Activated CD4-positive, alpha-beta memory T cell treated with anti-CD3 and anti-CD28 coated beads for 36 hours (primary cell): ENCODE measurements around the gene CA5A. TPM values are rescaled to one million over a fixed set of nuclear protein-coding genes. Genes with fewer than 3 reads are reported as not detected.
"Not testable (repeated sequence)": the region's sequence is repeated elsewhere in the genome, so short reads cannot be mapped to it uniquely, and the experiment has no call there.

ENCODE experiments used
- CTCF ChIA-PET: fragments of 350-600 bp; sonication (Branson Sonifier 250); formaldehyde crosslinking; loops from one replicate; lab custom pipeline; 2021; ENCODE audit warnings: antibody characterized with exemption, inconsistent platforms; lab: Charles Lee
- POLR2A ChIA-PET: fragments of 350-600 bp; sonication (Branson Sonifier 250); formaldehyde crosslinking; loops from one replicate; lab custom pipeline; 2021; ENCODE audit warnings: antibody characterized with exemption; lab: Charles Lee
- DNase-seq: peaks from one replicate; pipeline ENCODE4 v3.0.0-alpha.2; 2020
- H3K27ac Mint-ChIP-seq: one replicate; pipeline ENCODE4 v1.8.0; 2021; ENCODE audit warnings: mixed read lengths
- H3K27me3 Mint-ChIP-seq: one replicate; pipeline ENCODE4 v1.8.0; 2021; ENCODE audit warnings: mixed read lengths
- H3K36me3 Mint-ChIP-seq: one replicate; pipeline ENCODE4 v1.8.0; 2021; ENCODE audit warnings: mixed read lengths
- H3K4me1 Mint-ChIP-seq: one replicate; pipeline ENCODE4 v1.8.0; 2021; ENCODE audit warnings: low read depth, mixed read lengths
- H3K4me3 Mint-ChIP-seq: one replicate; pipeline ENCODE4 v1.8.0; 2021; ENCODE audit warnings: mild to moderate bottlenecking, mixed read lengths
- H3K9me3 Mint-ChIP-seq: one replicate; pipeline ENCODE4 v1.8.0; 2021; ENCODE audit warnings: mixed read lengths
- intact Hi-C: fragments of 100-400 bp; cut with micrococcal nuclease; formaldehyde crosslinking; loops from one replicate; pipeline ENCODE4 v1.15.1; 2023
- total RNA-seq, 2 experiments: library from RNA; stranded (reverse); gene quantifications; one replicate each; pipeline ENCODE4 v1.2.3, GENCODE V29; 2021

The CA5A gene
- total RNA-seq, 2 experiments from 2014 or later, result not detected

GRCh38 chr16:87881324-87882200, 54.8 kb downstream of the CA5A start:
- no peaks in the 10 kb centered on the region for H3K36me3 Mint-ChIP-seq
- intact Hi-C loops, result no loop called here
- DNase-seq, result no peak
- H3K9me3 Mint-ChIP-seq, result peaks cover 8% of the 10 kb centered on the region
- H3K4me1 Mint-ChIP-seq, result peaks cover 14% of the 10 kb centered on the region
- no peak overlapping the region for H3K4me3 Mint-ChIP-seq
- no peak overlapping the region for H3K27ac Mint-ChIP-seq
- POLR2A ChIA-PET, result no interaction called here
- CTCF ChIA-PET, result no interaction called here
- peaks cover 2% of the 10 kb centered on the region for H3K27me3 Mint-ChIP-seq

DNA sequence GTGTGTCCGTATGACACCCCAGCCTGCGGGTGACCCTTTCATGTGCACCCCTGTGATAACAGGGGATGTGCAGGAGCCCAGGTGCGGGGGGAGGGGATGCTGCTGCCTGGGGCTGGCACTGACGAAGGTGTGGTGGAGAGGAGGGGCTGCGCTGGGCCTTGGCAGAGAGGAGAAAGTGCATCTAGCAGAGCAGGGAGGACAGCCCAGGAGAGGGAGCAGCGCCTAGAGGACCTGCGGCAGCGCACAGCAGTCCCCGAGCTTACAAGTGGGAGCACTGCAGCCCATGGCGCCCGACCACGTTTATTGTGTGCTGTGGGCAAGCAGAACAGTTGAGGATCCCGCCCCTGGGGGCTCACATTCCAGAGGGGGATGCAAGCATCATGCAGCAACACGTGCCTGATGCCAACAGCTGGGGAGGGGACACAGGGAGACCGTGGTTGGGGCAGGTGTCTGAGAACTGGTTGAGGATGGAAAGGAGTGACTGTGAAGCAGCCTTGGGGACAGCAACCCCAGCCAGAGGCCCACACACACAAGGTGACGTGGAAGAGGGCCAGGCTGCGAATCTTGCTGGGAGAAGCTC, 56.1 kb downstream of the CA5A start:
- intact Hi-C loops, result no loop called here
- Mint-ChIP-seq H3K9me3 (peaks cover 8% of the 10 kb centered on the region), H3K4me1 (peaks cover 27% of the 10 kb centered on the region), H3K4me3 (no peak overlapping the region), H3K27ac (no peak overlapping the region), H3K36me3 (peaks cover under 1% of the 10 kb centered on the region), H3K27me3 (peaks cover 2% of the 10 kb centered on the region)
- ChIA-PET CTCF (interaction anchor here (1.0 to 1.4 kb wide), 2 partner anchors 26 to 30 kb away, joined by 3 read pairs; no protein-coding TSS in a partner anchor), POLR2A (no interaction called here)
- DNase-seq, result no peak

- H3K27ac Mint-ChIP-seq, POLR2A ChIA-PET, H3K36me3 Mint-ChIP-seq, H3K9me3 Mint-ChIP-seq, H3K27me3 Mint-ChIP-seq, DNase-seq, H3K4me3 Mint-ChIP-seq: not testable (repeated sequence)
- intact Hi-C loops, result loop anchor here (10.0 kb wide), 3 partner anchors 385 to 575 kb away; partner anchors contain the start of genes FBXO31, ZCCHC14 and ZFPM1
- H3K4me1 Mint-ChIP-seq, result peaks cover 34% of the 10 kb centered on the region
- CTCF ChIA-PET, result interaction anchor here (1.4 kb wide), 1 partner anchor 31 kb away, joined by 3 read pairs; no protein-coding TSS in a partner anchor
Observed at GRCh38 chr16:87879411-87880013, 56.8 kb downstream of the CA5A start.

- Mint-ChIP-seq H3K27ac (no peak overlapping the region), H3K9me3 (peaks cover 8% of the 10 kb centered on the region), H3K4me1 (peaks cover 37% of the 10 kb centered on the region), H3K4me3 (no peak overlapping the region), H3K27me3 (peaks cover 2% of the 10 kb centered on the region), H3K36me3 (peaks cover 1% of the 10 kb centered on the region)
- intact Hi-C loops, result loop anchor here (10.0 kb wide), 3 partner anchors 384 to 576 kb away; partner anchors contain the start of genes FBXO31, ZCCHC14 and ZFPM1
- ChIA-PET POLR2A (no interaction called here), CTCF (interaction anchor here (1.5 to 4.7 kb wide), 3 partner anchors 18 to 30 kb away, joined by 4 to 44 read pairs (median 7); no protein-coding TSS in a partner anchor)
- DNase-seq, result no peak
Observed at GRCh38 chr16:87878704-87879103, 57.6 kb downstream of the CA5A start.

GRCh38 chr16:87877942-87878507, 58.3 kb downstream of the CA5A start:
- POLR2A ChIA-PET, result no interaction called here
- Mint-ChIP-seq H3K27ac (no peak overlapping the region), H3K4me3 (no peak overlapping the region)

DNA sequence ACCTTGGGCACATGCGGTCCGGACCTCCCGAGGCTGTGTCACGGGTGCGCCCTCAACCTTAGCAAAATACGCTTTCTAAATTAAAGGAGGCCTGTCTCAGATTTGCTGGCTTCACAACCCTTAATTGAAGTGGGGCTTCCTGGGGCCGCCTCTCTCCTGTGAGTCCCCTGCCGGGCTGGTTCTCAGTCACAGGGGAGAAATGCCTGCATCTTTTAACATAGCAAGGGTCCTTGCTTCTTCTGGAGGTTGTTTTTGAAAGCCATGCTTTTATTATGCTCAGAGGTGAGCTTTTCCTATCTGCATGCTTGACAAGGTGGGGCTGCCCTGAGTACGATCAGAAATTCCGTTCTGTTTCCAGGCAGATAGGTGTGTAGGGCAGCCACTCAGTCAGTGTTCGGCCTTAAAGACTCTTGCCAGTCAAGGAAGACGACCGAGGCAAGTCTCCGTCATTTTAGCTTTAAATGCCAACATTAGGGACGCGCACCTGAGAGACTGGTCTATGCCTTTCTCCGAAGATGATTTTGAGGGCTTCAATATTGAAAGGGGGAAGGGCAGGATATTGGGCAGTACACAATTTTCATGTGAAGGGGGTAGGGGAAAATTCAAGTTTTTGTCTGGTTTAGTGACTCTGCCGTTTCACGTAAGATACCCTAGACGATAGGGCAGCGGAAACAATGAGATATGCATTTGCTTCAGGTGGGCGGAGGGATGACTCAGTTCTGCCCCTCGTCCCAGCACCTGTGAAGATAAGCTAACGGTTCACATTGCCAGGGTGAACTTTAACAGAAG, 61.5 kb downstream of the CA5A start:
- intact Hi-C loops, result loop anchor here (1.0 to 10.0 kb wide), 5 partner anchors 20 to 580 kb away; partner anchors contain the start of genes FBXO31, ZCCHC14 and ZFPM1
- POLR2A ChIA-PET, result interaction anchor here (0.7 to 3.7 kb wide), 11 partner anchors 9 to 109 kb away, joined by 3 to 65 read pairs (median 6); partner anchors contain the start of gene KLHDC4
- peak; percentile 94 for DNase-seq
- CTCF ChIA-PET, result interaction anchor here (1.4 to 15.0 kb wide), 9 partner anchors 9 to 239 kb away, joined by 3 to 224 read pairs (median 12); no protein-coding TSS in a partner anchor
- no peaks in the 10 kb centered on the region for H3K27me3 Mint-ChIP-seq
- peaks cover 8% of the 10 kb centered on the region for H3K9me3 Mint-ChIP-seq
- H3K36me3 Mint-ChIP-seq, result peaks cover 1% of the 10 kb centered on the region
- H3K4me3 Mint-ChIP-seq, result peak overlapping the region; percentile 67
- H3K4me1 Mint-ChIP-seq, result peaks cover 63% of the 10 kb centered on the region
- H3K27ac Mint-ChIP-seq, result peak overlapping the region; percentile 96

More at GRCh38 chr16:87877942-87878507, 58.3 kb downstream of the CA5A start:
- Mint-ChIP-seq H3K36me3 (peaks cover 1% of the 10 kb centered on the region), H3K27me3 (peaks cover 2% of the 10 kb centered on the region), H3K9me3 (peaks cover 8% of the 10 kb centered on the region), H3K4me1 (peaks cover 39% of the 10 kb centered on the region)
- peak; percentile 68 for DNase-seq
- CTCF ChIA-PET, result interaction anchor here (1.0 to 15.0 kb wide), 6 partner anchors 19 to 98 kb away, joined by 3 to 224 read pairs (median 26); no protein-coding TSS in a partner anchor
- intact Hi-C loops, result loop anchor here (10.0 kb wide), 3 partner anchors 383 to 577 kb away; partner anchors contain the start of genes FBXO31, ZCCHC14 and ZFPM1

GRCh38 chr16:87870418-87871291, 65.7 kb downstream of the CA5A start:
- POLR2A ChIA-PET, result interaction anchor here (1.8 to 7.5 kb wide), 4 partner anchors 21 to 105 kb away, joined by 9 to 103 read pairs (median 26); partner anchors contain the start of gene KLHDC4
- CTCF ChIA-PET, result interaction anchor here (0.7 to 15.0 kb wide), 25 partner anchors 9 to 318 kb away, joined by 3 to 275 read pairs (median 6); partner anchors contain the start of gene KLHDC4
- Mint-ChIP-seq H3K36me3 (peaks cover 34% of the 10 kb centered on the region), H3K4me1 (peaks cover 56% of the 10 kb centered on the region), H3K4me3 (peak overlapping the region; percentile 35), H3K27ac (peak overlapping the region; percentile 100)
- intact Hi-C loops, result loop anchor here (1.0 to 10.0 kb wide), 6 partner anchors 20 to 584 kb away; partner anchors contain the start of genes FBXO31, ZCCHC14 and ZFPM1
- not testable (repeated sequence) for DNase-seq, H3K27me3 Mint-ChIP-seq, H3K9me3 Mint-ChIP-seq

- Mint-ChIP-seq H3K4me1 (peaks cover 53% of the 10 kb centered on the region), H3K27ac (peak overlapping the region; percentile 100), H3K4me3 (peak overlapping the region; percentile 35), H3K36me3 (peaks cover 37% of the 10 kb centered on the region)
- CTCF ChIA-PET, result interaction anchor here (1.2 to 15.0 kb wide), 5 partner anchors 17 to 104 kb away, joined by 3 to 275 read pairs (median 13); partner anchors contain the start of gene KLHDC4
- POLR2A ChIA-PET, result interaction anchor here (0.7 to 7.5 kb wide), 10 partner anchors 14 to 585 kb away, joined by 3 to 103 read pairs (median 8); partner anchors contain the start of genes BANP and KLHDC4
- H3K27me3 Mint-ChIP-seq, DNase-seq, H3K9me3 Mint-ChIP-seq: not testable (repeated sequence)
- intact Hi-C loops, result loop anchor here (2.0 to 10.0 kb wide), 4 partner anchors 81 to 585 kb away; partner anchors contain the start of genes BANP, FBXO31, ZCCHC14 and ZFPM1
Observed at GRCh38 chr16:87869879-87870417, 66.4 kb downstream of the CA5A start.

GRCh38 chr16:87869061-87869878, 67.1 kb downstream of the CA5A start, which contains the start of gene SLC7A5:
SLC7A5 (minus strand) TSS chr16:87869507; CDS start chr16:87869422, 85 bp downstream.
- ChIA-PET POLR2A (interaction anchor here (0.7 to 7.5 kb wide), 10 partner anchors 14 to 585 kb away, joined by 3 to 103 read pairs (median 6); partner anchors contain the start of genes BANP and KLHDC4), CTCF (interaction anchor here (0.6 to 15.0 kb wide), 6 partner anchors 17 to 103 kb away, joined by 3 to 275 read pairs (median 9); partner anchors contain the start of gene KLHDC4)
- DNase-seq, result peak; percentile 90
- intact Hi-C loops, result loop anchor here (2.0 kb wide), 1 partner anchor 82 kb away; the partner anchor contains the start of gene BANP
- not testable (repeated sequence) for H3K27me3 Mint-ChIP-seq, H3K9me3 Mint-ChIP-seq
- peak within 1 kb of the TSS; percentile 100 for H3K4me3 Mint-ChIP-seq
- peak within 1 kb of the TSS; percentile 100 for H3K27ac Mint-ChIP-seq
- H3K36me3 Mint-ChIP-seq, result peaks cover 43% of the 10 kb centered on the region
- H3K4me1 Mint-ChIP-seq, result peaks cover 53% of the 10 kb centered on the region
